Fibroblast of pulmonary artery (primary cell): Measurements from ENCODE around the gene PRKAG2.

ENCODE experiments used
- DNase-seq: peaks from one replicate; pipeline ENCODE4 v3.0.0-alpha.2; 2010; ENCODE audit warnings: low read depth
- H3K4me3 ChIP-seq: replicated peaks from 2 replicates; pipeline ENCODE4 v1.5.1; 2011; ENCODE audit warnings: low read depth, mild to moderate bottlenecking, control low read depth, low read length, moderate library complexity
- TF ChIP-seq, protein P1 (sequence below): IDR thresholded peaks from 2 replicates; pipeline ENCODE4 v1.5.1; 2011; ENCODE audit warnings: mild to moderate bottlenecking, control low read depth, low read length, inconsistent platforms; ENCODE audit errors: missing control alignments

Gene PRKAG2

DNA sequence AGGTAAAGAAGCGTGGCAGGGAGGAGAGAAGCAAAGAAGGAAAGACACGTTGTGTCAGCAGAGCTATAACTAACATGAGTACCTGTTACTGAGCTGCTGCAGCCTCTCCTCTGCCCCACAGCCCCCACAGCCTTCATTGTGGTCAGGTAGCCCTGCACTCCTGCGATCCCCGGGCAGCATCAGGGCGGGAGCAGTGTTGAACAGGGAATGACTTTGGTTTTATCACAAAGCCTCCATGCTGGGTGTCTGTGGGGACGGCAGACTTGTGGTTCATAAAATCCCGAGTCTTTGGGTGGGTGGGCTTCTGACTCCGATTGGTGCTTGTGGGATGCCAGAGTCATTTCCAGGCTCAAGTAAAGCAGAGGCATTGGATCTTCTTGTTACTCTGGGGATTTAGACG lies 14.8 kb upstream of the PRKAG2 start:
- H3K4me3 ChIP-seq, result no peak overlapping the region
- no peak for DNase-seq
- TF ChIP-seq, protein P1, sequence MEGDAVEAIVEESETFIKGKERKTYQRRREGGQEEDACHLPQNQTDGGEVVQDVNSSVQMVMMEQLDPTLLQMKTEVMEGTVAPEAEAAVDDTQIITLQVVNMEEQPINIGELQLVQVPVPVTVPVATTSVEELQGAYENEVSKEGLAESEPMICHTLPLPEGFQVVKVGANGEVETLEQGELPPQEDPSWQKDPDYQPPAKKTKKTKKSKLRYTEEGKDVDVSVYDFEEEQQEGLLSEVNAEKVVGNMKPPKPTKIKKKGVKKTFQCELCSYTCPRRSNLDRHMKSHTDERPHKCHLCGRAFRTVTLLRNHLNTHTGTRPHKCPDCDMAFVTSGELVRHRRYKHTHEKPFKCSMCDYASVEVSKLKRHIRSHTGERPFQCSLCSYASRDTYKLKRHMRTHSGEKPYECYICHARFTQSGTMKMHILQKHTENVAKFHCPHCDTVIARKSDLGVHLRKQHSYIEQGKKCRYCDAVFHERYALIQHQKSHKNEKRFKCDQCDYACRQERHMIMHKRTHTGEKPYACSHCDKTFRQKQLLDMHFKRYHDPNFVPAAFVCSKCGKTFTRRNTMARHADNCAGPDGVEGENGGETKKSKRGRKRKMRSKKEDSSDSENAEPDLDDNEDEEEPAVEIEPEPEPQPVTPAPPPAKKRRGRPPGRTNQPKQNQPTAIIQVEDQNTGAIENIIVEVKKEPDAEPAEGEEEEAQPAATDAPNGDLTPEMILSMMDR, result no peak

DNA sequence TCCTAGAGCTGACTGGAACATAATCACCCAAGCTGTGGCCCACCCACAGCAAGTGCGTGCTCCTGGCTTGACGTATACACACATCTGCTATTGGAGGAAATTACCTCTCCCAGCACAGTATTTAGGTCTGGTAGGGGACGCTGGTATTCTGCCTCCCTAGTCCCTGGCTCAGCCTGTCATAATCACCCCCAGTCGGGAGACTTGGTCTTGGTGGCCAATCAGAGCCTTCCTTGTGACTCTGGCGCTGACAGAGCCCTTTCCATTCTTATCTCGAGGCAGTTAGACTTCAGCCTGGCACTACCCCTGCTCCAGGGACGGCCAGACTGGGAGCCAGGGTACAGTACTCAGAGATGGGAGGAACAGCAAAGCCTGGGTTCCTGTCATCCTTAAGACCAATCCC lies 14.3 kb upstream of the PRKAG2 start:
- no peak overlapping the region for H3K4me3 ChIP-seq
- no peak for DNase-seq
- TF ChIP-seq, protein P1, result no peak

DNA sequence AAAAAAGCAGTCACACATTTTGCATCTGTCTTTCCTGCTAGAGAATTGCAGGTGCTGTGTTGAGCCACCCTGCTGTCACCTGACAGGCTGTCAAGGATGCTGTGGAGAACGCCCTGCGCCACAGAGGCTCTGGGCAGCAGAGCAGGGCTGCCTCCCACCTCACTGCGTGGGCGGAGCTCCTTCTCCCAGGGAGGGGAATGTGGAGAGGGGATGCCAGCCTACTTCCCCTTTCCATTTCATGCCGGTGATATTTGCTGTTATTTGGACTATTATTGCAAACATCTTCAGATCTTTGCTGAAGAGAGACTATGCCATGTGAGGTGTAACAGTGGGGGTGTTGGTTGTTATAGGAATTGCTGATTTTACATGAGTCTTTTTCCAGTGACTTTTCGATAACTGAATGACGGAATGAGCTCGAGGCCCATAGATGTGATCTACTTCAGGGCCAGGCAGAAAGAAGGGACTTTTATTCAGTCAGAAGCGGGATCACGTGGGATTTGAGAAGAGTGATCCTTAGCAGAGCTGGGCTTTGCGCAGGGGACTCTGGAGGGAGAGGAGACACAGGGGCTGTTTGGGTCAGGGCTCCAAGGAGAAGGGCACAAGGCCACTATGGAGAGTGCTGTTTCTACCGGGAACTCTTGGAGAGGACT lies 13.6 kb upstream of the PRKAG2 start:
- TF ChIP-seq, protein P1, result no peak
- DNase-seq, result no peak
- H3K4me3 ChIP-seq, result no peak overlapping the region

DNA sequence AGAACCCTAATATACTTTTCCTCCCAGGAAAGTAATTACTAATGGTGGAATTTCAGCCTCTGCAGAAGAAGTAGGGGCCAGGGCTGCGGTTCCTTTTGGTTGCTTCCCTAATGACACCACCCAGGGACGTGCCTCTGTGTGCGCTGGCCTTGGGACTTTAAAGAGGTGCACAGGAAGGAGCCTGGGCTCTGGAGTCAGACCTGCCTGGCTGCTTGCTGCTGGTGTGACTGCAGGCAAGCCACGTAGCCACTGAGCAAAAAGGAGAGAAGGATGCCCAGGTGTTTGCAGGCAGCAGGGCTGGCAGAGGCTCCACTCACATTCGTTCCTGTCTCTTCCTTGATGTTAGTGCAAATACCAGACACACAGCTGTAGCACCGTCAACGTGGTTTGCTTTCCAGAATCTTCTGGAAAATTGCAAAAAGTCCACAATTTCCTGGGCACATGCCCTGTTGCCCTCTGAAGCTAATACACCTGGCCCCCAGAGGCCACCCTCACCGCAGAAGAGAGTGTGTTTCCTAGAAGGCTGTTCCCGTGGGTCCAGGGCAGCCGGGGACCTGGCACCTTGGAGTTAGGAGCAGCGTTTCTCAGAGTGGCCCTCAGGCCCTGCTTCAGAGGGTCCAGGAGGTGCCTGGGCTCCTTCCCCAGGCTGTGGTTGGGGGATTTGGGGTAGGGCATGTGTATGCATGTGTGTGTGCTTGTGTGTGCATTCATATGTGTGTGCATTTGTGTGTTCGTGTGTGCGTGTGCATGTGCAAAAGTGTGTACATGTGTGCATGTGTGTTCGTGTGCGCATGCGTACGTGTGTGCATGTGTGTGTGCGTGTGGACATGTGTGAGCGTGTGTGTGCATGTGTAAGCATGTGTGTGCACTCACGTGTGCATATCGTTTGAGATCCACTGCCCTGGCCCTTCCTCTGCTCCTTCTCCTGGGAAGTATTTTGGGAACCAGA lies 12.8 kb upstream of the PRKAG2 start:
- no peak overlapping the region for H3K4me3 ChIP-seq
- no peak for DNase-seq
- TF ChIP-seq, protein P1, result no peak

DNA sequence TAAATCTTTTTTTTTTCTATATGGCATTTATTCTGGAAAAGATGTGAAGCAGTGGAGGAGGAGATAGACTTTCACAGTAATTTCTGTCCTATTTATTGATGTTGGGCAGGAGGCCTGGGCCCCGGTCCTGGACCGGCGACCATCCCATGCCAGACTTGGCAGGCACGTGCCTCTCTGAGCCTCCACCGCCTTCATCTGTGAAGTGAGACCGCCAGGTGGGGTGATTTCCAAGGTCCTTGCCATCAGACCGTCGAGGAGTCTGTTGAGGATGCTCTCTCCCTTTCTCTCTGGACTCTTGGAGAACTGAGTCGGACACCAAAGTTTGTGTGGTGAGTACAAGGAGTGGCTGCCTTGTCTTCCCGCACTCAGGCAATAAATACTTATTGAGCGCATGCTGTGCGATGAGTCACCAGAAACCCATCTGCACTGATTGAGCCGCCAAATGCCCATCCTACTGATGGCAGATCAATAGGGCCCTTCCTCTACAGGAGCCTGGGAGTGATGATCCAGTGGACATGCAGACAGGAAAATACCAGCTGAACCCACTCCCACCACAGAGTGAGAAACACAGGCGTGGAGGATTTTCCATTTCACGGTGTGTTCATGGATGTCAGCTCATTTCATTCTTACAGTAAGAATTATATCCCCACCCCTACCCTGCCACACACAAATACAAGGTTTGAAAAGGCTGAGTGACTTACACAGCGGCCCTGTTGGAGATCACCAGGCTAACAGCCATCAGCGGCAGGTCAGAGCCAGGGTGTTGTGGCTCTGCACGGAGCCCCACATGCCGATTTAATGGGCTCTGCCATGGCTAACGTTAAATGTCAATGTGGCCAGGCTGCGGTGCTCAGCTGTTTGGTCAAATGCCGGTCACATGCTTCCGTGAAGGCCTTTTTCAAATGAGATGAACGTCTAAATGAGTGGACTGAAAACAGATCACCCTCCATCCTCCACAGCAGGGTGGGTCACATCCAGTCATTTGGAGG lies 11.5 kb upstream of the PRKAG2 start:
- no peak for DNase-seq
- TF ChIP-seq, protein P1, result no peak
- no peak overlapping the region for H3K4me3 ChIP-seq

DNA sequence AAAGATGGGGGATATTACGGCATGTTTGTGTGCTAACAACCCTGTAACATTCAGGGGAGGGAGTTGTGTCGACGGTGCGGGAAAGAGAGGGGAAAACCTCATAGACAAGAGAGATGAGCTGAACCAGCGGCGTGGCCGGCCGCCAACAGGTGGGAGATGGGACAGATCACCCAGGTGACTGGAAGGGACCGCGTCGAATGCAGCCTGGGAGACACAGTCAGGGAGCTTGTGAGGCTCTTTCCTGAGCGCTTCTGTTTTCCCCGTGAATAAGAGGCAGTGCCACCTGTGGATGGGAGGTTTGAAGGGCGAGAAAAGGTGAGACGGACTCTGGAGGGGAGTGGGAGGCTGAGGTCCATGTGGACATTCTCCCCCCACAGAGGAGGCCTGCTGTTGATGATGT lies 9.9 kb upstream of the PRKAG2 start:
- no peak for DNase-seq
- no peak overlapping the region for H3K4me3 ChIP-seq
- TF ChIP-seq, protein P1, result no peak
